SU-DHL-6 (cell line): ENCODE results near the gene ZC3H4.

ENCODE experiments used
- H2AFZ ChIP-seq: fragments of 200-600 bp; sonication (generic); 2 replicates; pipeline ENCODE4 v1.6.1; 2014; ENCODE audit warnings: low read depth, mild to moderate bottlenecking, moderate library complexity, mixed read lengths, antibody characterized with exemption, low read length; ENCODE audit not compliant: severe bottlenecking
- H3F3A ChIP-seq: fragments of 200-600 bp; shearing (Covaris generic); 2 replicates; pipeline ENCODE4 v1.6.0; 2016; ENCODE audit warnings: antibody characterized with exemption, mild to moderate bottlenecking; ENCODE audit not compliant: insufficient read depth
- H3K27ac ChIP-seq: fragments of 200-600 bp; sonication (generic); 2 replicates; pipeline ENCODE4 v1.5.1; 2016; ENCODE audit warnings: low read depth, mild to moderate bottlenecking, low read length, moderate library complexity, mixed read lengths
- H3K27me3 ChIP-seq: fragments of 200-600 bp; sonication (generic), shearing (Covaris generic); 2 replicates; pipeline ENCODE4 v1.6.0; 2014; ENCODE audit warnings: mild to moderate bottlenecking, low read length
- H3K36me3 ChIP-seq: fragments of 200-600 bp; sonication (generic); 2 replicates; pipeline ENCODE4 v1.6.1; 2014; ENCODE audit warnings: mild to moderate bottlenecking, low read length, mixed read lengths
- H3K4me2 ChIP-seq: fragments of 300-600, 200-600 bp; shearing (Covaris generic), sonication (generic); 2 replicates; pipeline ENCODE4 v1.6.0; 2014; ENCODE audit warnings: low read length, low read depth, mild to moderate bottlenecking; ENCODE audit not compliant: poor library complexity, severe bottlenecking
- H3K4me3 ChIP-seq: fragments of 200-600 bp; sonication (generic); 2 replicates; pipeline ENCODE4 v1.5.1; 2014; ENCODE audit warnings: antibody characterized with exemption, low read length, mild to moderate bottlenecking, mixed read lengths; ENCODE audit not compliant: insufficient read depth, poor library complexity, severe bottlenecking
- H3K79me2 ChIP-seq: fragments of 200-600 bp; sonication (generic); 2 replicates; pipeline ENCODE4 v1.6.1; 2014; ENCODE audit warnings: mild to moderate bottlenecking, low read length, moderate library complexity; ENCODE audit not compliant: insufficient read depth
- H3K9ac ChIP-seq: fragments of 200-600 bp; sonication (generic); 2 replicates; pipeline ENCODE4 v1.7.0; 2014; ENCODE audit warnings: mild to moderate bottlenecking, low read length
- H3K9me2 ChIP-seq: fragments of 200-600 bp; sonication (generic); replicated peaks from 2 replicates; pipeline ENCODE4 v1.6.1; 2014; ENCODE audit warnings: low read length; ENCODE audit not compliant: insufficient read depth
- H3K9me3 ChIP-seq: fragments of 200-600 bp; sonication (generic); 2 replicates; pipeline ENCODE4 v1.6.1; 2014; ENCODE audit warnings: low read length, mixed read lengths; ENCODE audit not compliant: insufficient read depth
- H4K20me1 ChIP-seq: fragments of 200-600 bp; sonication (generic); 2 replicates; pipeline ENCODE4 v1.6.1; 2014; ENCODE audit warnings: low read depth, mild to moderate bottlenecking, antibody characterized with exemption, low read length, moderate library complexity, mixed read lengths
- CTCF ChIP-seq: fragments of 200-600 bp; sonication (generic); IDR thresholded peaks from one replicate; pipeline ENCODE4 v1.5.1; 2017; ENCODE audit warnings: antibody characterized with exemption, mild to moderate bottlenecking, low read length, moderate library complexity; ENCODE audit not compliant: insufficient read depth, poor library complexity, severe bottlenecking
- EZH2phosphoT487 ChIP-seq: fragments of 200-600 bp; sonication (generic), shearing (Covaris generic); conservative IDR thresholded peaks from 2 replicates; pipeline ENCODE4 v1.6.1; 2018; ENCODE audit warnings: mild to moderate bottlenecking, antibody characterized with exemption, low read length, moderate library complexity, mixed read lengths

ZC3H4 gene

GRCh38 chr19:47130589-47131227 lies 17.1 kb upstream of the ZC3H4 start, which contains the start of gene SAE1:
TSS of gene SAE1 (plus strand) at chr19:47130835. CDS start at chr19:47130931, 96 bp downstream.
- Histone ChIP-seq H3K79me2 (peaks cover 50% of the 10 kb centered on the region), H4K20me1 (peaks cover 4% of the 10 kb centered on the region; the same call in 1 of the 2 replicates), H3K27me3 (no peaks in the 10 kb centered on the region), H3K4me3 (peak within 1 kb of the TSS; percentile 98), H3K9me3 (no peaks in the 10 kb centered on the region; the same call in 1 of the 2 replicates), H3K27ac (peak within 1 kb of the TSS; percentile 84), H3F3A (no peaks in the 10 kb centered on the region), H2AFZ (peak within 1 kb of the TSS; percentile 61), H3K36me3 (no peaks in the 10 kb centered on the region), H3K9ac (peak within 1 kb of the TSS; percentile 99), H3K9me2 (no peaks in the 10 kb centered on the region), H3K4me2 (peak within 1 kb of the TSS; percentile 63)
- TF ChIP-seq CTCF = peak; percentile 30
- TF ChIP-seq EZH2phosphoT487 = no peak

GRCh38 chr19:47130120-47130588 lies 16.6 kb upstream of the ZC3H4 start:
- TF ChIP-seq CTCF = no peak
- no peak for TF ChIP-seq EZH2phosphoT487
- H3K79me2 ChIP-seq = peaks cover 45% of the 10 kb centered on the region
- H3K4me3 ChIP-seq = no peak overlapping the region
- H3K9ac ChIP-seq = no peak overlapping the region
- peak overlapping the region; percentile 61 for H2AFZ ChIP-seq
- H3K4me2 ChIP-seq = no peak overlapping the region
- peaks cover 4% of the 10 kb centered on the region; the same call in 1 of the 2 replicates for H4K20me1 ChIP-seq
- H3F3A ChIP-seq = no peaks in the 10 kb centered on the region
- H3K9me3 ChIP-seq = no peaks in the 10 kb centered on the region; the same call in 1 of the 2 replicates
- H3K9me2 ChIP-seq = no peaks in the 10 kb centered on the region
- H3K27ac ChIP-seq = no peak overlapping the region
- H3K27me3 ChIP-seq = no peaks in the 10 kb centered on the region
- H3K36me3 ChIP-seq = no peaks in the 10 kb centered on the region

GRCh38 chr19:47129579-47129978 lies 16.0 kb upstream of the ZC3H4 start:
- H3K9me3 ChIP-seq = no peaks in the 10 kb centered on the region; the same call in 1 of the 2 replicates
- H3K4me3 ChIP-seq = no peak overlapping the region
- H3K79me2 ChIP-seq = peaks cover 39% of the 10 kb centered on the region
- no peak overlapping the region for H3K27ac ChIP-seq
- TF ChIP-seq EZH2phosphoT487 = no peak
- TF ChIP-seq CTCF = no peak
- no peak overlapping the region for H3K9ac ChIP-seq
- no peaks in the 10 kb centered on the region for H3F3A ChIP-seq
- H3K36me3 ChIP-seq = no peaks in the 10 kb centered on the region
- H3K4me2 ChIP-seq = no peak overlapping the region
- H2AFZ ChIP-seq = peak overlapping the region; percentile 61
- H3K27me3 ChIP-seq = no peaks in the 10 kb centered on the region
- H4K20me1 ChIP-seq = peaks cover 4% of the 10 kb centered on the region; the same call in 1 of the 2 replicates
- H3K9me2 ChIP-seq = no peaks in the 10 kb centered on the region
